Kasumi-1 (cell line): ENCODE data around the gene C4orf50.

Experiments used
- DNase-seq, 2 experiments: peaks; one replicate each; lab custom pipeline; 2025; lab: John Stamatoyannopoulos, UW

C4orf50 gene

GRCh38 chr4:5890063-5890727 lies 128.0 kb downstream of the C4orf50 start:
- DNase-seq: no peak

- DNase-seq: no peak
These were observed 129.1 kb downstream of the C4orf50 start for GRCh38 chr4:5889002-5889696.

- DNase-seq: no peak
These were observed 129.8 kb downstream of the C4orf50 start for GRCh38 chr4:5888222-5889001.

- DNase-seq: no peak
These were observed 130.6 kb downstream of the C4orf50 start for GRCh38 chr4:5887361-5888221.

- DNase-seq: no peak
These were observed 131.2 kb downstream of the C4orf50 start for GRCh38 chr4:5887011-5887360.

GRCh38 chr4:5885733-5886132 lies 132.5 kb downstream of the C4orf50 start:
- DNase-seq: no peak

GRCh38 chr4:5884796-5885195 lies 133.4 kb downstream of the C4orf50 start:
- DNase-seq: no peak

- DNase-seq: no peak
These were observed 134.3 kb downstream of the C4orf50 start for GRCh38 chr4:5883916-5884315.

- no peak for DNase-seq
These were observed 135.3 kb downstream of the C4orf50 start for GRCh38 chr4:5882947-5883346.

GRCh38 chr4:5881340-5881739 lies 136.9 kb downstream of the C4orf50 start:
- DNase-seq: peak; percentile 22 to 28

- DNase-seq: no peak
These were observed 139.9 kb downstream of the C4orf50 start for GRCh38 chr4:5878359-5878758.

GRCh38 chr4:5877392-5877791 lies 140.8 kb downstream of the C4orf50 start:
- DNase-seq: no peak

- DNase-seq: no peak
These were observed 143.3 kb downstream of the C4orf50 start for GRCh38 chr4:5874811-5875449.

GRCh38 chr4:5870701-5871100 lies 147.5 kb downstream of the C4orf50 start:
- peak; percentile 88 to 95 for DNase-seq

GRCh38 chr4:5869966-5870619 lies 148.1 kb downstream of the C4orf50 start:
- peak; percentile 48 to 53 for DNase-seq

- DNase-seq: no peak
These were observed 150.4 kb downstream of the C4orf50 start for GRCh38 chr4:5867866-5868265.

GRCh38 chr4:5866841-5867813 lies 151.1 kb downstream of the C4orf50 start:
- no peak for DNase-seq

- peak; percentile 75 to 82 for DNase-seq
These were observed 152.2 kb downstream of the C4orf50 start for GRCh38 chr4:5865896-5866599.

- DNase-seq: peak; percentile 79 to 81
These were observed 154.6 kb downstream of the C4orf50 start for GRCh38 chr4:5863461-5864113.
